ENCODE results near the gene ABCG5.

GRCh38 chr2:43822839-43823238, 15.8 kb downstream of the ABCG5 start:
- no peak for TF ChIP-seq CTCF (IDR thresholded peaks at IDR 0.05)
- no peak for TF ChIP-seq POLR2A (IDR thresholded peaks at IDR 0.05)
